Glutamatergic neuron (in vitro differentiated cells): ENCODE data around the gene LRRC14B. TPM values are rescaled to one million over a fixed set of nuclear protein-coding genes. Genes with fewer than 3 reads are reported as not detected.

Experiments
- DNase-seq: peaks from one replicate; pipeline ENCODE4 v3.0.0; 2022
- H3K27ac Mint-ChIP-seq: one replicate; pipeline ENCODE4 v1.8.0; 2020; ENCODE audit warnings: mild to moderate bottlenecking, mixed read lengths, inconsistent platforms; ENCODE audit not compliant: unreplicated experiment
- H3K27me3 Mint-ChIP-seq: one replicate; pipeline ENCODE4 v1.8.0; 2020; ENCODE audit warnings: mild to moderate bottlenecking, moderate library complexity, mixed read lengths, inconsistent platforms; ENCODE audit not compliant: unreplicated experiment
- H3K36me3 Mint-ChIP-seq: one replicate; pipeline ENCODE4 v1.8.0; 2020; ENCODE audit warnings: mild to moderate bottlenecking, mixed read lengths, inconsistent platforms; ENCODE audit not compliant: unreplicated experiment
- H3K4me1 Mint-ChIP-seq: one replicate; pipeline ENCODE4 v1.8.0; 2020; ENCODE audit warnings: mild to moderate bottlenecking, low read depth, mixed read lengths, inconsistent platforms; ENCODE audit not compliant: unreplicated experiment
- H3K4me3 Mint-ChIP-seq: one replicate; pipeline ENCODE4 v1.8.0; 2020; ENCODE audit warnings: mild to moderate bottlenecking, mixed read lengths, inconsistent platforms; ENCODE audit not compliant: unreplicated experiment
- H3K9me3 Mint-ChIP-seq: one replicate; pipeline ENCODE4 v1.8.0; 2020; ENCODE audit warnings: mild to moderate bottlenecking, moderate library complexity, mixed read lengths, inconsistent platforms; ENCODE audit not compliant: unreplicated experiment
- total RNA-seq: library from RNA; stranded (reverse); fragmentation: NEBNext Ultra II Directional; extraction: Animal tissue kit (Norgen Biotek cat#: 25700); gene quantifications from one replicate; pipeline ENCODE4 v1.2.1, GENCODE V29; 2021; ENCODE audit not compliant: unreplicated experiment
- TF ChIP-seq, protein P1 (sequence below): fragments of 200-600 bp; sonication (generic); IDR thresholded peaks from one replicate; pipeline ENCODE4 v1.5.0; 2021; ENCODE audit not compliant: partially characterized antibody, unreplicated experiment

The LRRC14B gene
- total RNA-seq, 1 donor from 2014 or later, result not detected

DNA sequence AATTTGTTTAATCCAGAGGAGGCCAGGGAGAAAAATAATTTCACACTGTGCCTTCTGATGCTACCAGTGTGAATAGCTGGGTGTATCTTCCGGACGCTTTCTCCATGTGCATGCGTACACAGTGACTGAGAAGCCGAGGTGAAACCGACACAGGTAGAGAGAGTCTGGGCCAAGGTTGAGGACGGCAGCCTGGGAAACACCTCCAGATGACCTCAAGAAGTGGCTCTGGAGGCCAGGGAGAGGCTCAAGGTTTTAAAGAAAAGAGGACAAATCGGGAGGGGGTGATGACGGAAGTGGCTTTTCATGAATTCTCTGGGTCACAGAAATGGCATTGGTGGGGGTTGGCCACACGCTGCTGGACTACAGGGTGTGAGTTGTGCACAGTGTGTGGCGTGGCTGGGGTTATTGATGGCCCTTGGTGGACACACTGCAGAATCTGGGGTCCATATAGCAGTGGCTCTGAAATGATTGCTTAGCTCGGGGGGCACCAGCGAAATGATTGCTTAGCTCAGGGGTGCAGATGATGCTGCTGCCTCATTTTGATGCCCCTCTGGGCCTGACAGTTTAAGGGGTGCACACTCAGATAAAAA is 34.1 kb upstream of the LRRC14B start:
- Mint-ChIP-seq H3K4me1 (peaks cover 17% of the 10 kb centered on the region), H3K27ac (no peak overlapping the region), H3K27me3 (peaks cover 5% of the 10 kb centered on the region), H3K36me3 (peaks cover 13% of the 10 kb centered on the region), H3K4me3 (no peak overlapping the region), H3K9me3 (peaks cover 3% of the 10 kb centered on the region)
- DNase-seq, result no peak
- TF ChIP-seq, protein P1, sequence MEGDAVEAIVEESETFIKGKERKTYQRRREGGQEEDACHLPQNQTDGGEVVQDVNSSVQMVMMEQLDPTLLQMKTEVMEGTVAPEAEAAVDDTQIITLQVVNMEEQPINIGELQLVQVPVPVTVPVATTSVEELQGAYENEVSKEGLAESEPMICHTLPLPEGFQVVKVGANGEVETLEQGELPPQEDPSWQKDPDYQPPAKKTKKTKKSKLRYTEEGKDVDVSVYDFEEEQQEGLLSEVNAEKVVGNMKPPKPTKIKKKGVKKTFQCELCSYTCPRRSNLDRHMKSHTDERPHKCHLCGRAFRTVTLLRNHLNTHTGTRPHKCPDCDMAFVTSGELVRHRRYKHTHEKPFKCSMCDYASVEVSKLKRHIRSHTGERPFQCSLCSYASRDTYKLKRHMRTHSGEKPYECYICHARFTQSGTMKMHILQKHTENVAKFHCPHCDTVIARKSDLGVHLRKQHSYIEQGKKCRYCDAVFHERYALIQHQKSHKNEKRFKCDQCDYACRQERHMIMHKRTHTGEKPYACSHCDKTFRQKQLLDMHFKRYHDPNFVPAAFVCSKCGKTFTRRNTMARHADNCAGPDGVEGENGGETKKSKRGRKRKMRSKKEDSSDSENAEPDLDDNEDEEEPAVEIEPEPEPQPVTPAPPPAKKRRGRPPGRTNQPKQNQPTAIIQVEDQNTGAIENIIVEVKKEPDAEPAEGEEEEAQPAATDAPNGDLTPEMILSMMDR, result no peak

DNA sequence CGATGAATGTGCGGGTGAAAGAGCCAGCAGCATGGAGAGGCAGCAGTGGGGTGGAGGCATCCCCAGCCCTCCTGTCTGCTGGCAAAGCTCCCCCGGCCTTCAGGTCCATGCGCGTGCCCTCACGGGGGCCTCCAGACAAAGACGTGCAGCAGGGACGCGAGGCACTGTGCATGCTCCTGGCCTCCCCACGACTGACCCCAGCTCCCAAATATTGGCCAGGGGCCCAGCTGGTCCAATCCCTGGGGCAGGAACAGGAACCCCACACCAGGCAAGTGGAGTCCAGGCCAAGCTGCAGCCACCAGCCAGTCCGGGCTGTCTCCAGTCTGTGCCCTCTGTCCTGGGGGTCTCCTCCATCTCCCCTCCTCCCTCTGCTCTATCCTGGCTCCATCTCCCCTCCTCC is 33.5 kb upstream of the LRRC14B start:
- TF ChIP-seq, protein P1, result no peak
- Mint-ChIP-seq H3K36me3 (peaks cover 13% of the 10 kb centered on the region), H3K4me1 (peaks cover 17% of the 10 kb centered on the region), H3K27me3 (peaks cover 5% of the 10 kb centered on the region), H3K27ac (no peak overlapping the region), H3K4me3 (no peak overlapping the region), H3K9me3 (peaks cover 3% of the 10 kb centered on the region)
- DNase-seq, result peak; percentile 10

DNA sequence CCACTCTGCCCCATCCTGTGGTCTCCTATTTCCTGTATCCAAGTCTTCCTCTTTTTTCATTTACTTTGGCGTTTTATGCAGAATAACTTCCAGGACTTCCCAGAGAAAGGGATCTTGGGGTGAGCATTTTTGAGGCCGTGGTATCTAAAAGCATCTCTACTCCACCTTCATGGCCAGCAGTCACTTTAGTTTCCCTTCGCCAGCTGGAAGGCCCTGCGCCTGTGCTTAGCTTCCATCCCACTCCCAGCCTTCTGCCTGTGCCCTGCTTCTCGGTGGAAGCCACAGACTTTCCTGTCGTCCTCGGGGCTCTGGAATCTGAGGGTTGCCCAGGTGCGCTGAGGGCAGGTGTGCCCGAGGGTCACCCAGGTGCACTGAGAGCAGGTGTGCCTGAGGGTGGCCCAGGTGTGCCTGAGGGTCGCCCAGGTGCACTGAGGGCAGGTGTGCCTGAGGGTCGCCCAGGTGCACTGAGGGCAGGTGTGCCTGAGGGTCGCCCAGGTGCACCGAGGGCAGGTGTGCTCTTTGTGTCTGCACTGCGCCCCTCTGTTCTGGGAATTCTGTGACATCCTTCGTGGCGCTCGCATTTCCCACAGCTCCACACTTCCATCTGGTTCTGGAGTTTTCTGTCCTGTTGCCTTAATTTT is 32.4 kb upstream of the LRRC14B start:
- Mint-ChIP-seq H3K9me3 (peaks cover 5% of the 10 kb centered on the region), H3K4me3 (no peak overlapping the region), H3K27ac (no peak overlapping the region), H3K4me1 (peaks cover 14% of the 10 kb centered on the region), H3K27me3 (peaks cover 5% of the 10 kb centered on the region), H3K36me3 (peaks cover 8% of the 10 kb centered on the region)
- TF ChIP-seq, protein P1, result no peak
- DNase-seq, result no peak

DNA sequence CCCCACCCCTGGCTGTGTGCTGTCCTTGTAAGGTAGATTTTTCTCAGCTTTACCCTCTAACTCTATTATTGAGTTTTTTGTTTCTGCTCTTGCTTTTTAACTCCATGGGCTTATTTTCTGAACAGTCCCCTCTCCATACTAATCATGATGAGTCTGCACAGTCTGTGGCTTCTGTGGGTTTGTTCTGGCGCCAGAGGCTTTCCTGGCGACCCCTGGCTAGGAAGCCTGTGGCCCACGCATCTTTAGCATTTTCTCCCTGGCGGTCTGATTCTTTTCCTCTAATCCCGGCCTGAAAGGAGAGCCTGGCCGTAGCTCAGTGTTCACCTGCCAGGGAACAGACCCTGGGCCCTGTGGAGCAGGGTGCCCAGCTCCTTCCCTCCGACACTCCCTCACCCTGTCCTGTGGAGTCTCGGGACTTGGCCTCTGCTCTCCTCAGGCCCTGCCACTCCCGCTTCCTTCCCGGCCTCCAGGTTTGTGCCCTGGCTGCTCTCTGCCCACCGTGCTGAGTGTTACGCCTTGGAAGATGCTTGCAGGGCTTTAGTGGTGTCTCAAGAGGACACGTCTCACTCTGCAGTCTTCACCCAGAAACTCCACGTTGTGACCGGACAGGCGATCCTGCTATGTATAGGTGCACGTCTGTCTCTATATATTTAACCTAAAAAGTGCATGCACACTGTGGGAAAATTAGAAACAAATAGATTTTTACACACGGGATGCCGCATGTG is 31.7 kb upstream of the LRRC14B start:
- Mint-ChIP-seq H3K27ac (no peak overlapping the region), H3K4me3 (no peak overlapping the region), H3K27me3 (peaks cover 8% of the 10 kb centered on the region), H3K4me1 (peaks cover 9% of the 10 kb centered on the region), H3K36me3 (peaks cover 8% of the 10 kb centered on the region), H3K9me3 (peaks cover 8% of the 10 kb centered on the region)
- DNase-seq, result peak; percentile 12
- TF ChIP-seq, protein P1, result no peak

DNA sequence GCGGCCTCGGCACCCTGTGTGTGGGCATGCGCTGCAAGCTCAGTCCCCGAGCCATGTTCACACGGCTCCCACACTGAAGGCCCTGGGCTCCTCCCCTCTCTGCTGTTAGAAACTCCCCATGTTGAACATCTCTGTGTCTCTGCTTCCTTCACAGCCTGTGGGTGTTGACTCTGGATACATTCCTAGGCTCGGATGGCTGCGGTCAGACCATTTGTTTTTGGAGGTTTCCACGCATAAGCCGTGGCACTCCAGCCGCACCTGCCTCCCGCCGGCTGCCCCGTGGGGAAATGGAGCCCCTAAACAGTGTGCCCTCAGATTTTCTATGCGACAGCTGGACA is 31.2 kb upstream of the LRRC14B start:
- DNase-seq, result peak; percentile 7
- H3K4me3 Mint-ChIP-seq, result no peak overlapping the region

More for the DNA sequence above, 31.2 kb upstream of the LRRC14B start:
- TF ChIP-seq, protein P1, result no peak
- H3K36me3 Mint-ChIP-seq, result peaks cover 8% of the 10 kb centered on the region
- H3K27me3 Mint-ChIP-seq, result peaks cover 8% of the 10 kb centered on the region
- no peak overlapping the region for H3K27ac Mint-ChIP-seq
- H3K4me1 Mint-ChIP-seq, result peaks cover 4% of the 10 kb centered on the region
- H3K9me3 Mint-ChIP-seq, result peaks cover 8% of the 10 kb centered on the region
